T-cell (primary cell): ENCODE measurements around the gene SDK2. TPM values are rescaled to one million over a fixed set of nuclear protein-coding genes. Genes with fewer than 3 reads are reported as not detected.

Source experiments
- ATAC-seq, 4 experiments: fragments of 200-7000 bp in 3 of 4; fragments of 150-1000 bp in 1 of 4; cut with Tn5 transposase; replicated peaks in 1 of 4; 1 replicate in 3 of 4; 2 replicates in 1 of 4; pipeline ENCODE4 v1.10.0; 2021; ENCODE audit warnings: moderate library complexity in 3 of 4, mild to moderate bottlenecking in 2 of 4, moderate number of reproducible peaks in 1 of 4
- CTCF ChIA-PET, 2 donors: fragments of 300-600 bp; sonication (Branson Sonifier 250); formaldehyde crosslinking; loops; one replicate each; lab custom pipeline; 2022; ENCODE audit warnings: antibody characterized with exemption in 2 of 2; lab: Charles Lee
- POLR2A ChIA-PET, 2 donors: fragments of 300-600 bp; sonication (Branson Sonifier 250); formaldehyde crosslinking; loops; one replicate each; lab custom pipeline; 2022; ENCODE audit warnings: antibody characterized with exemption in 2 of 2; lab: Charles Lee
- DNase-seq, 35 experiments: peaks; one replicate each; pipeline versions ENCODE4 v3.0.0 to v3.0.0-alpha.2; 2013 to 2023
- H3K27ac ChIP-seq: one replicate; pipeline ENCODE4 v1.5.1; 2013; ENCODE audit warnings: low read length
- H3K27me3 ChIP-seq, 2 experiments: replicated peaks in 1 of 2; 1 replicate in 1 of 2; 2 replicates in 1 of 2; pipeline versions ENCODE4 v1.6.1 to v1.7.0; 2013; ENCODE audit warnings: low read length in 1 of 2, mixed read lengths in 1 of 2; ENCODE audit not compliant: control insufficient read depth in 2 of 2, insufficient read depth in 2 of 2; ENCODE audit errors: extremely low read depth in 1 of 2
- H3K36me3 ChIP-seq, 2 donors: 1 replicate in 1 of 2; 2 replicates in 1 of 2; pipeline versions ENCODE4 v1.6.1 to v1.7.0; 2013; ENCODE audit warnings: low read length in 1 of 2; ENCODE audit not compliant: control insufficient read depth in 2 of 2, insufficient read depth in 1 of 2; ENCODE audit errors: extremely low read depth in 1 of 2
- H3K4me1 ChIP-seq, 2 experiments: 1 replicate in 1 of 2; 2 replicates in 1 of 2; pipeline versions ENCODE4 v1.6.1 to v1.7.0; 2013; ENCODE audit warnings: low read length in 2 of 2, mixed read lengths in 1 of 2; ENCODE audit not compliant: insufficient read depth in 2 of 2, control insufficient read depth in 1 of 2; ENCODE audit errors: extremely low read depth in 1 of 2
- H3K4me3 ChIP-seq, 2 donors: 1 replicate in 1 of 2; 2 replicates in 1 of 2; pipeline versions ENCODE4 v1.5.1 to v1.7.0; 2013; ENCODE audit warnings: mild to moderate bottlenecking in 2 of 2, low read length in 1 of 2, moderate library complexity in 1 of 2; ENCODE audit not compliant: control insufficient read depth in 1 of 2; ENCODE audit errors: extremely low read depth in 1 of 2
- H3K9me3 ChIP-seq: 2 replicates; pipeline ENCODE4 v1.7.0; 2013
- H3K27ac Mint-ChIP-seq, 2 donors: one replicate each; pipeline ENCODE4 v1.8.0; 2020 to 2021; ENCODE audit warnings: mild to moderate bottlenecking in 2 of 2, mixed read lengths in 2 of 2
- H3K27me3 Mint-ChIP-seq, 2 donors: one replicate each; pipeline ENCODE4 v1.8.0; 2021 to 2022; ENCODE audit warnings: mixed read lengths in 2 of 2
- H3K36me3 Mint-ChIP-seq: one replicate; pipeline ENCODE4 v1.8.0; 2021; ENCODE audit warnings: mixed read lengths
- H3K4me1 Mint-ChIP-seq, 3 donors: one replicate each; pipeline ENCODE4 v1.8.0; 2020 to 2022; ENCODE audit warnings: mixed read lengths in 3 of 3, mild to moderate bottlenecking in 1 of 3
- H3K4me3 Mint-ChIP-seq, 3 donors: one replicate each; pipeline ENCODE4 v1.8.0; 2020 to 2022; ENCODE audit warnings: mild to moderate bottlenecking in 3 of 3, mixed read lengths in 3 of 3, moderate library complexity in 3 of 3
- H3K9me3 Mint-ChIP-seq, 3 donors: one replicate each; pipeline ENCODE4 v1.8.0; 2020 to 2022; ENCODE audit warnings: mixed read lengths in 3 of 3
- WGBS: methylation state at CpG from one replicate; pipeline ENCODE4 v1.1.5; 2013; ENCODE audit warnings: missing lambda C conversion rate; ENCODE audit not compliant: insufficient coverage; 5-methylcytosine and 5-hydroxymethylcytosine counted together
- total RNA-seq, 35 experiments: library from RNA in 6 of 35; stranded (reverse) in 6 of 35; fragments of 120-200 nt in 1 of 35; gene quantifications; one replicate each; pipeline versions ENCODE4 v1.2.1 to v1.2.4 and lab custom pipeline; 2013 to 2026

SDK2 gene
- total RNA-seq, 5 donors from 2014 or later (not counting 1 experiment from before 2014, with no cell fraction given) = 2.9 to 8.3 (median 4.8) TPM

GRCh38 chr17:73532421-73532901 lies 111.8 kb downstream of the SDK2 start:
- Histone ChIP-seq H3K9me3 (no peaks in the 10 kb centered on the region), H3K27ac (no peak overlapping the region), H3K4me1 (peaks cover 0 to 3% of the 10 kb centered on the region in 2 experiments), H3K27me3 (peaks cover 0 to 22% of the 10 kb centered on the region in 2 experiments), H3K36me3 (no peaks in the 10 kb centered on the region), H3K4me3 (no peak overlapping the region)
- Mint-ChIP-seq H3K36me3 (no peaks in the 10 kb centered on the region), H3K4me3 (no peak overlapping the region), H3K9me3 (no peaks in the 10 kb centered on the region), H3K27ac (no peak overlapping the region), H3K27me3 (no peaks in the 10 kb centered on the region), H3K4me1 (peaks cover 2 to 15% (median 5%) of the 10 kb centered on the region in 3 donors)
- 68% methylated on average over 5 of the region's 9 CpGs for WGBS
- DNase-seq (no peak), ATAC-seq (no peak)
- ChIA-PET CTCF (no interaction called here), POLR2A (no interaction called here)

GRCh38 chr17:73531158-73531557 lies 113.1 kb downstream of the SDK2 start:
- peaks cover 2 to 11% (median 5%) of the 10 kb centered on the region in 3 donors for H3K4me1 Mint-ChIP-seq
- WGBS = 87% methylated on average over 5 of the region's 5 CpGs
- Histone ChIP-seq H3K27ac (no peak overlapping the region), H3K9me3 (no peaks in the 10 kb centered on the region), H3K36me3 (no peaks in the 10 kb centered on the region), H3K4me3 (no peak overlapping the region), H3K4me1 (peaks cover 0 to 2% of the 10 kb centered on the region in 2 experiments), H3K27me3 (peaks cover 0 to 18% of the 10 kb centered on the region in 2 experiments)
- H3K27ac Mint-ChIP-seq = no peak overlapping the region
- ATAC-seq = no peak
- H3K36me3 Mint-ChIP-seq = no peaks in the 10 kb centered on the region
- CTCF ChIA-PET = no interaction called here
- POLR2A ChIA-PET = no interaction called here
- H3K27me3 Mint-ChIP-seq = no peaks in the 10 kb centered on the region
- no peak for DNase-seq
- no peaks in the 10 kb centered on the region for H3K9me3 Mint-ChIP-seq
- no peak overlapping the region for H3K4me3 Mint-ChIP-seq

- ChIA-PET CTCF (interaction anchor here in 1 of 2 donors (0.6 kb wide), 1 partner anchor 42 kb away, joined by 4 read pairs; no protein-coding TSS in a partner anchor), POLR2A (no interaction called here)
- 75% methylated on average over 7 of the region's 7 CpGs for WGBS
- Histone ChIP-seq H3K36me3 (no peaks in the 10 kb centered on the region), H3K9me3 (no peaks in the 10 kb centered on the region), H3K27ac (no peak overlapping the region), H3K4me1 (no peaks in the 10 kb centered on the region), H3K4me3 (no peak overlapping the region), H3K27me3 (peaks cover 0 to 12% of the 10 kb centered on the region in 2 experiments)
- no peaks in the 10 kb centered on the region for H3K36me3 Mint-ChIP-seq
- H3K4me3 Mint-ChIP-seq = no peak overlapping the region
- H3K9me3 Mint-ChIP-seq = no peaks in the 10 kb centered on the region
- H3K27ac Mint-ChIP-seq = no peak overlapping the region
- H3K4me1 Mint-ChIP-seq = no peaks in the 10 kb centered on the region
- ATAC-seq = no peak
- no peak for DNase-seq
- no peaks in the 10 kb centered on the region for H3K27me3 Mint-ChIP-seq
Measured at GRCh38 chr17:73528679-73529078, 115.6 kb downstream of the SDK2 start.

- H3K4me3 Mint-ChIP-seq = no peak overlapping the region
- ChIA-PET CTCF (no interaction called here), POLR2A (interaction anchor here in 1 of 2 donors (0.7 kb wide), 1 partner anchor 8 kb away, joined by 3 read pairs; no protein-coding TSS in a partner anchor)
- 78% methylated on average over 7 of the region's 7 CpGs for WGBS
- no peak overlapping the region for H3K27ac ChIP-seq
- H3K27me3 ChIP-seq = peaks cover 0 to 7% of the 10 kb centered on the region in 2 experiments
- no peak overlapping the region for H3K27ac Mint-ChIP-seq
- no peak overlapping the region for H3K4me3 ChIP-seq
- no peaks in the 10 kb centered on the region for H3K36me3 ChIP-seq
- H3K9me3 ChIP-seq = no peaks in the 10 kb centered on the region
- H3K4me1 Mint-ChIP-seq = no peaks in the 10 kb centered on the region
- ATAC-seq (no peak), DNase-seq (no peak)
- no peaks in the 10 kb centered on the region for H3K27me3 Mint-ChIP-seq
- H3K9me3 Mint-ChIP-seq = no peaks in the 10 kb centered on the region
- H3K36me3 Mint-ChIP-seq = no peaks in the 10 kb centered on the region
- H3K4me1 ChIP-seq = no peaks in the 10 kb centered on the region
Measured at GRCh38 chr17:73526952-73527351, 117.3 kb downstream of the SDK2 start.

GRCh38 chr17:73524941-73525679 lies 119.1 kb downstream of the SDK2 start:
- H3K27ac Mint-ChIP-seq = no peak overlapping the region
- WGBS = 67% methylated on average over 10 of the region's 15 CpGs
- ATAC-seq (no peak), DNase-seq (no peak)
- H3K27ac ChIP-seq = no peak overlapping the region
- no peaks in the 10 kb centered on the region for H3K36me3 Mint-ChIP-seq
- H3K4me1 Mint-ChIP-seq = no peaks in the 10 kb centered on the region
- H3K4me3 ChIP-seq = no peak overlapping the region
- POLR2A ChIA-PET = no interaction called here
- H3K4me1 ChIP-seq = no peaks in the 10 kb centered on the region
- H3K9me3 ChIP-seq = no peaks in the 10 kb centered on the region
- H3K27me3 Mint-ChIP-seq = no peaks in the 10 kb centered on the region
- CTCF ChIA-PET = no interaction called here
- H3K36me3 ChIP-seq = no peaks in the 10 kb centered on the region
- peaks cover 0 to 5% of the 10 kb centered on the region in 2 experiments for H3K27me3 ChIP-seq
- no peak overlapping the region for H3K4me3 Mint-ChIP-seq
- no peaks in the 10 kb centered on the region for H3K9me3 Mint-ChIP-seq

GRCh38 chr17:73522696-73523095 lies 121.5 kb downstream of the SDK2 start:
- 81% methylated on average over 4 of the region's 5 CpGs for WGBS
- POLR2A ChIA-PET = no interaction called here
- no peak overlapping the region for H3K27ac Mint-ChIP-seq

More at GRCh38 chr17:73522696-73523095, 121.5 kb downstream of the SDK2 start:
- no peaks in the 10 kb centered on the region for H3K9me3 ChIP-seq
- ATAC-seq (no peak), DNase-seq (no peak)
- no peaks in the 10 kb centered on the region for H3K36me3 ChIP-seq
- Mint-ChIP-seq H3K36me3 (no peaks in the 10 kb centered on the region), H3K9me3 (no peaks in the 10 kb centered on the region), H3K4me3 (no peak overlapping the region), H3K4me1 (no peaks in the 10 kb centered on the region), H3K27me3 (no peaks in the 10 kb centered on the region)
- H3K4me1 ChIP-seq = no peaks in the 10 kb centered on the region
- no peak overlapping the region for H3K4me3 ChIP-seq
- CTCF ChIA-PET = no interaction called here
- peaks cover 0 to 5% of the 10 kb centered on the region in 2 experiments for H3K27me3 ChIP-seq
- H3K27ac ChIP-seq = no peak overlapping the region
